ENCODE measurements around the gene SYT7.

The SYT7 gene

DNA sequence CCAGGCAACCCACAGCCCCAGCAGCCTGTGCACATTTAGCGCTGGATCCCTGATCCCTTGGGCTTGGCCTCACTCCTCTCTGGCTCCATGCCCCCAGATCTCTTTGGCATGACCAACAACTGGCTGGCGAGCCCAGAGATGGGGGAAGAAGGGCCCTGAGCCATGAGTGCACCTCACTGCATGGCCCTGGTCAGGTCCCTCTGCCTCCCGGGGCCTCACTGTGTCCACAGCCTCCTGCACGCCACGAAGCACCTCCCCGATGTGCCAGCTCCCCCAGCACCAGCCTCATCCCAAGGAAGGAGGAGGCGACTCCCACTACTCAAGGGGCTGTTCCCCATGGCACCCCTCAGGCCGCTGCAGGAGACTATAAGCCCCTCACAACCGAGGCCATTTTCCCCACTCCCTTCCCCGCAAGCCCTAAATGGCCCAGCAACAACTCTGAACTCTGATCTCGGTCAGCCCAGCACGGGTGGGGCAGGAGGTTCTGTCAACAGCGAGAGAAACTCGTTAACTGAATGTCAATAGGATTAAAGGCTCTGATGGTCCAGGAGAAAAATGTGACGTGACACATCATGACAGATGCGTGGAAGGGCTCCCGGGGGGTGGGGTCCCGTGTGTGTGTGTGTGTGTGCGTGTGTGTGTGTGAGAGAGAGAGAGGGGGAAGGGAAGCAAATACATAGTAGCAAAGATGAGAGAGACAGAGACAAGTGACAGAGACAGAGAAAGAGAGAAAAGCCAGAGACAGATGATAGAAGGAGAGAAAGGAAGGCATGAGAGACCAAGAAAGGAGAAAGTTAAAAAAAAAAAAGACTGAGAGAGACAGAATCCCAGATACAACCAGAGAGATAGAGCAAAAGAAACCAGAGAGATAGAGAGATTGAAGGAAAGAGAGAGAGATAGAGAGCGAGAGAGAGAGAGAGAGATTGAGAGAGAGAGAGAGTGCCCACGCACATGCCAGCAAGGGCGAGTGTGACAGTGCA, 28.4 kb upstream of the SYT7 start:
- no peak for DNase-seq

DNA sequence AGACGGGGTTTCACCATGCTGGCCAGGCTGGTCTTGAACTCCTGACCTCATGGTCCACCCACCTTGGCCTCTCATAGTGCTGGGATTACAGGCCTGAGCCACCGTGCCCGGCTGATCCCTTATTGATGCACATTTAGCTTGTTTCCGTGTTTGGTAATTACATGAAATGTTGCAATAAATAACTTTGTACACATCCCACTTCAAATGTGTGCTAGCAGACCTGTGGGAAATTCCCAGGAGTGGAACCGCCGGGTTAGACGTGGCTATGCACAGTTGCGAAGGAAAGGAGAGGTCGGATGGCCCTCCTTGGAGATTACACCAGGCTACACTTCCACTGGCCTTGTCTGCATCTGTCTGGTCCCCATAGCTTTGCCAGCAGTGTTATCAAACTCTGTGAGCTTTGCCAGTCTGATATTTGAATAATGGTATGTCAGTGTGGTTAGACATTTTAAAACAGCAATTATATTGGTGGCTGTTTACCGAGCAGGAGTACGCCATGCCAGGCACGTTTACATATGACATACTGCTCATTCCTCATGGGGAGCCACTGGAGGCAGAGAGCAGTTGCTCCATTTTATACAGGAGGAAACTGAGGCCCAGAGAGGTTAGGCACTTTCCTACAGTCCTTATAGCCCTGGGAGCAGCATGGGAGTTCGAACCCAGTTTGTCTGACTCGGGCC, 27.2 kb upstream of the SYT7 start:
- DNase-seq = no peak

DNA sequence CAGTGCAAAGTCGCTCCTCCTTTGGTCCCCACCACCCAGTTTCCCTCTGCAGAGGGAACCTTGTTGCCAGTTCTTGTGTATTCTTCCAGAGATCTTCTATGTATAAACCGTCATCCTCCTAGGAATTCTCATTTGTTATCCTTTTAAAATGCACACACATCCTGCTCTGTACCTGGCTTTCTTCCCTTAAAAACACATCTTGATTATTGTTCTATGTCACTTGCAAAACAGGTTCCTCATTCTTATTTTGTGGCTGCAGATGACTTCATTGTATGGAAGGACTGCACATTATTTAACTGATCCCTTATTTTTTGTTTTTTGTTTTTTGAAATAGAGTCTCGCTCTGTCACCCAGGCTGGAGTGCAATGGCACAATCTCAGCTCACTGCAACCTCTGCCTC, 26.6 kb upstream of the SYT7 start:
- DNase-seq = no peak

DNA sequence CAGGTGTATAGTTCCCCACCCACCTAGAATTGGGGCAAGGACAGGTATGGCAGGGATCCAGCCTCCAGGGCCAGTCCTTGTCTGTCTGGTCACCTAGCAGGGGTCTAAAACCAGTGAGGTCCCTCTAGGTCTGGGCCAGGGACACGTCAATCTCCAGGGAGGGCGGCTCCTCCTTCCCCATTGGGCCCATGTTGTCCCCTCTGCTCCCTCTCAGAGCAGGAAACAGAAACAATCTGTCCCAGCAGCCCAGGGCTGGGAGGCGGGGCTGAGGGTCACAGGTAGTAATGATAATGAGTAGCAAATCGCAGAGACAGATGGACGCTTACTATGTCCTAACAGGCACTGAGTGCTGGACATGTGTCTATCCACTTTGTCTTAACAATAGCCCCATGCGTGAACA, 22.8 kb upstream of the SYT7 start:
- no peak for DNase-seq

DNA sequence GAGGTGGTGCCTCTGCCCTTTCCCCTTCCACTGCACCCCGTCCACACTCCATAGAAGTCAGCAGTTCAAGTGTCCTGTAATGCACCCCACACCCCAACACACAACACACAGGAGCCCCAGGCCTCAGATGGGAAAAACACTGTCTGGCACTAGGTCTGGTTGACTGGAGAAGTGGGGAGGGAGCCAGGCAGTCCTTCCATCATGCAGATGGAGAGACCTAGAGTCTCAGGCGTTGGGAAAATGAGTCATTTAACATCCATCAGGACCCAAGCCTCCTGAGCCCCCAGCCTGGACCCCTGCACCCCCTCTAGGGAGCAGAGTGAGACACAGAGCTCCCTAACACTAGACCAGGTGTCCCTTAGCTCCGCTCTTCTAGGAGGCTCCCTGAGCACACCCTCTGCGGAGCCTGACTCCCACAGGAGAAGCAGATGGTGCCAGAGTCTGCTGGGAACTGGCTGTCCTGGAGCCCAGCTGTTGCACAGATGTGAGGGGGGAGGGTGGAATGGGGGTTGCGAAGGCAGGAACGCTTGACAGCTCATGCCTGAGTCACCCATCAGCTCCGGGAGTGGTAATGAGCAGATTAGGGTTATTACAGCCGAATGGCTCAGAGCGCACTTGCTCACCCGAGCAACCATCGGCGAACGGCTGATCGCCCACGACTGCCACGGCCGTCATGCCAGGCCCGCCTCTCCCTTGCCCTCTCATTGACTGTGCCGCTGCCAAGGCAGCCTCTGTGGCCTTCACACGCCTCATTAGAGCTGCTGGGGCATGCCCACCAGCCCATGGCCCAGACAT, 22.1 kb upstream of the SYT7 start:
- DNase-seq = peak; percentile 59

DNA sequence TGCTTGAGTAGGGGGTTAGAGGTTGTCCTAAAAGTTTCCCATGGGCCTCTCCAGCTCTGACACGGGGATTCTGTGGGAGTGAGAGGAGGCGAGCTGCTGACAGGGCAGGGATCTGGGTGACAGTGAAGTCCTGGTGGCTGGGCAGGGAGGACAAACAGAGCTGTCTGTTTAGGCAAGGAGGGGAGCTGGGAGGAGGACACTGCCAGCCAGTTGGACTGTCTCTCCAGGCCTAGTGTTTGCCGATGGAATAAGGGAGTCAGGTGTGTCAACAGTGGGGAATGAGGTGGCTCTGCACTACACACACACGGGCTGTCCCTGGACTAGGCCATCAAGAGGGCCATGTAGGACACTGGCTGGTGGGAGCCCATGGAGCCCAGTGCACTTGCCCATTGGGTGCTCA, 20.6 kb upstream of the SYT7 start:
- DNase-seq = no peak

DNA sequence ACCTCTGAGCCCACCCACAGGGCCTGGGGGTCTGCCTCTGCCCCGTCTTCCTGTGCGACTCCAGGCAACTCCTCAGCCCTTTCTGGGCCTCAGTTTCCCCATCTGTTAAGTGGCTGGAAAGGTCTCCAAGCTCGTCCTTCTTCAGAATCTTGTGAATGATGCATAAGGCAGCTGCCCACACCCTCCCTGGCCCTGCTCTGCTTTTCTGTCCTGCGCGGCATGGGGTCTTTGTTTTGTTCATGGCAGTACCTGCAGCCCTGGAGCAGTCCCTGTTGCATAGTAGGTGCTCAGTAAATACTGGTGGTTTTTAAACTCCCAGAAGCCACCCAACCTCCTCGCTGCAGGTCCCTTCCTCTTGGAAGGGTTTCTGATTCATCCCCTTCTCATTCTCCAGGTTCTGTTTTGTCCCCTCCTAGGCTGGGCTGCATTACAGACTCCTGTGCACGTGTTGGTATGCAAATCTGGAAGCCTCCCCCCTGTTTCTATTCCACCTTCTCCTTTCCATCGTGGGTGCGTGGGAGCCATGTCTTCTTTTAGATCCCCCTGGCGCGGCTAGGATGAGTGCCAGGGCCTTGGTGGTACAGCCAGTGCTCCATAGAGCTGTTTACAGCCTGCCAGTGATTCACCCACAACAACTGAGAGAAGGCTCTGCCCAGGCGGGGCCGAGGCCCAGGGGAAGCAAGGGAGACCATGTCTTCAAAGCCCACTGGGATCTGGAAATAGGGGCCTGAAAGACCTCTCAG, 19.3 kb upstream of the SYT7 start:
- no peak for DNase-seq

DNA sequence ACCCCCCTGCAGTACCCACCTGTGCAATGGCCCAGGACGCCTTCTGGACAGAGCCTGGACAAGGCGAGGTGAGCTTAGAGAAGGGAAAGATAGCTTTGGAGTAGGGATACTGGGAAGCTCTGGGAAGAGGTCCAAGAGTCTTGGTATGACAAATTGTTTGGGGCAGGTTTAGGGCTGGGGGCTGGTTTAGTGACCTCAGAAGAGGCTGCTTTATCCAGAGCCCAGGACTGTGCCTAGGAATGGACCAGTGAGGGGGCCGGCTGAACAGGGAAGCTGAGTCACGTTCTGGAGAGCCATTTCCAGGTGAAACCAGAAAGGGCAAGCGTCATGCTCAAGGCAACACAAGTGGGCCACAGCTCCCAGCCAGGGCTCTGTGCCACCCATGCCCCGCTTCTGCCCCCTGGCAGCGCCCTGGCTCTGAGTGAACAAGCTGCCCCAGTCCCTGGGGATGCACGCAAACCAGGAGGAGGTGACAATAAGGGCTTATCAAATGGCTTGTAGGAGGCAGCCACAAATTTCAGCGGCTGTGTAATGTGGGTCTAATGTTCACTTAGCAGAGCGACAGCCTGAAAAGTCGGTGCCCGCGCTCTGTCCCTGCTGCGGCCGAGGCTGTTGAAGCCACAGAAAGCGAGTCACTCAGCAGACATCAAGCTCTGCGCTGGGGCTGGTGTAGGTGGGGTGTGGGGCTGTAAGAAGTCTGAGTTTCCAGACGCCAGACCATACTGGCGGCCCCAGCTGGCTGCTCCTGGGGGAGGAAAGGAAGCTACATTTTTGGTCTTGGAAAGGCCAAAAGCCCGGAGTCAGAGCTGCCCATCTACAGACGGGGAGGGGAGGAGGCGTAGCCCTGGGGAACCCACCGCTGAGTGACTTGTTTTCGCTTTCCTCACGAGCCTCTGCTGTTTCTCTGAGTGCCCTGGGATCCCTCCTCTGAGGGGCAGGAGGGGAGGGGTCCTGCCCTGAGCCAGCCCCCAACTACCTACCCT, 18.3 kb upstream of the SYT7 start:
- no peak for DNase-seq

DNA sequence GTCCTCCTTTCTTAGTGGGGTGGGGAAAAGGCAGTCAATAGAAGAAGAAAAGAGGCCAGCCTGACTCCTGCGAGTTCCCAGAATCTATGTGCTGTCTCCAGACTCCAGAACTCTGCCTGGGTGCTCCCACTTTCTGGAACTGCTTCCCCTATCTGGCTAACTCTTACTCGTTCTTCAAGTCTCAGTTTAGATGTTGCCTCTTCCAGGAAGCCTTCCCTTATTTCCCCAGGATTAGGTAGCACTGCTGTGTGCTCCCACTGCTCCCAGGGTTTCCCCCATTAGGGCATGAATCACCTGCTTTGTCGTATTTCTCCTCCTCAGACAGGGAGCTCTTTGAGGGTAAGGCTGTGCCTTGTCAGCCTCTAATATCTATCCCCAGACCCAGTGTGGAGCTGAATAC, 17.5 kb upstream of the SYT7 start:
- DNase-seq = no peak

DNA sequence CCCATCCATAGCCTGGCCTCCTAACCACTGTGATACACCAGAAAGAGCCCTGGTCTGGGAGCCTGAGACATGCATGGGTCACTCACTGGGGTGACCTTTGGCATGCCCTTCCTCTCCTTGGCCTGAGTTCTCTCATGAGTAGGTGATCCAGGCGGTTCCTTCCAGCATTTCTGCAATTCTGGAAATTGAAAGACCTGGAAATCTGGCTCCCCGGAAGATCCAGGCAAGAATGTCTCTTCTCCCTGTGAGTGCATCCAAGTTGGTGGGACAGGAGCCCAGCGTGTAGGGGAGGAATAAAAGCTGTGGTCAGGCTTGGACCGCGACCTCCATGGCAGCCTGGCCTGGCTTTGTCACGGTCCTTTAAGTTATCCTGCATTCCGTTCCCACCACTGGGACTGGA, 16.1 kb upstream of the SYT7 start:
- DNase-seq = no peak

DNA sequence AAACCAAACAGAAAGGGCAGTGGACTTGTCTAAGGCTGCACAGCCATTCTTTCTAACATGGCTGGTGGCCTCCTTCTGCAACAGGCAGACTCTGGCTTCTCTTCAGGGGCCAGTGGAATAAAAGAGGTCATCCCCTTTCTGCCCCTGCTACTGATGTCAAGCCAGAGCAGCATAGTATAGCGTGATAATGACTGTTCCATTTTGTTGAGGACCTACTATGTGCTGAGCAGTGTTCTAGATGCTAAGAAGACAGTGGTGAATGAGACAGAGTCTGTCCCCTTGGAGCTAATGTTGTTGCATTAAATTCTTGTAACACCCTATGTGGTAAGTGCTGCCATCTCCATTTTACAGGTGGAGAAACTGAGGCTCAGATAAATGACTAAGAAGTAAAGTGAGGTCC, 15.7 kb upstream of the SYT7 start:
- no peak for DNase-seq

DNA sequence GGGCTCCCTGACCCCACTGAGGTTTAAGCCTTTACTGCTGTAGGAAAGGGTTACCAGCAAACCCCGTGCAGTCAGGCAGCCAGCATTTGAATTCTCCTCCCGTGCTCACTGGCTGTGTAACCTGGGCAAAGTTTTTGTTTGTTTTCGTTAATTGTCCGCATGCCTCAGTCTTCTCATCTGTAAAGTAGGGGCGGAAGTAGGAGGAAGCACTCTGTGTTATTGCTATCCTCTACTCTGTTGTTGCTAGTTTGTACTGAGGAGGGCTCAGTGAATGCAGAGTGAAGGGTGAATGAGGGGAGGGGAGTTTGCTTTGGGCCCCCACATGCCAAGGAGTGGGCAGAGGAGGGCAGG, 14.0 kb upstream of the SYT7 start:
- DNase-seq = no peak

DNA sequence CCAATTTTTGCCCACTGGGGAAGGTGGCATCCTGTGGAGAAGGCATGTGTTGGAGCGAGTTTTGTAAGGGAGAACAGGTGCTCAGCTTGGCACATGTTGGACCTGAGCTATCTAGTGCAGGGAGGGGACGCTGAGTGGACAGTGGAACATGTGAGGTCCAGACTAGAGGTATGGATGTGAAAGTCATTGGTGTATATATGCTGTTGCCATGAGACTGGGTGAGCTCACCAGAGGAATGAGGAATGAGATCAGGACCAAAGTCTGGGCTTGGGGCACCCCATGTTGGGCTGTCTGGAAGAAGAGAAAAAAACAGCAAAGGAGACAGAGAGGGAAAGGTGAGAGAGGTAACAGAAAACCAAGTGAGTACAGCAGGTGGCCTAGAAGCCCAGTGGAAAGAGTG, 12.3 kb upstream of the SYT7 start:
- DNase-seq = no peak

DNA sequence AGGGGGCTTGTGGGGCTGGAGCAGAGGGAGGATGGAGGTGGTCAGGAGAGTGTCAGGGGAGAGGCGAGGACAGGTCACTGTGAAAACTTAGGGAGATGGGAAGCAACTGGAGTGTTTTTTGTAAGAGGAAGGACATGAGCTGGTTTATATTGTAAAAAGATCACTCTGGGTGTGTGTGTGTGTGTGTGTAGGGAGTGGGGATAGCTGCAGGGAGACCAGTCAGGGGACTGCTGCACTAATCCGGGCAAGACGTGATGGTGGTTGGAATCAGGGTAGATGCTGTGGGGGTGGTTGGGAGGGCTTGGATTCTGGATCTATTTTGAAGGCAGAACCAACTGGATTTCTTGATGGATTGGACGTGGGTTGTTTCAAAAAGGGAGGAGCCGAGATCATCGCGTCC, 11.3 kb upstream of the SYT7 start:
- no peak for DNase-seq

DNA sequence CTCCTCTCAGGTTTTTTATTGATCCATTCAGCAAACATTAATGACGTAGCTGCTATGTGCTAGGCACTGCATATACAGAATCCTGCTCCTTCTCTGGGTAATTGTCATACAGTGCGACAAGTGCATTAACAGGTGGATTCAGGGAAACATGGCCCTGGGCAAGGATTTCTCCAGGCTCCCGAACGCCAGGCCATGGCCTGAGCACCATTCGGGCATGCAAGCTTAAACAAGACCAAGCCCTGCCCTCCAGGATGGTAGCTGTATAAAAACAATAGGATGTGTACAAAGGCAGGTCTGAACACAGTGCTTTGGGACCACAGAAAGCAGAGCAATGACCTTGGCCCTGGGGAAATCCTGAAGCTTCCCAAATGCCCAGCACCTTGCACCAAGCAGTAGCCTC, 9.1 kb upstream of the SYT7 start:
- no peak for DNase-seq

DNA sequence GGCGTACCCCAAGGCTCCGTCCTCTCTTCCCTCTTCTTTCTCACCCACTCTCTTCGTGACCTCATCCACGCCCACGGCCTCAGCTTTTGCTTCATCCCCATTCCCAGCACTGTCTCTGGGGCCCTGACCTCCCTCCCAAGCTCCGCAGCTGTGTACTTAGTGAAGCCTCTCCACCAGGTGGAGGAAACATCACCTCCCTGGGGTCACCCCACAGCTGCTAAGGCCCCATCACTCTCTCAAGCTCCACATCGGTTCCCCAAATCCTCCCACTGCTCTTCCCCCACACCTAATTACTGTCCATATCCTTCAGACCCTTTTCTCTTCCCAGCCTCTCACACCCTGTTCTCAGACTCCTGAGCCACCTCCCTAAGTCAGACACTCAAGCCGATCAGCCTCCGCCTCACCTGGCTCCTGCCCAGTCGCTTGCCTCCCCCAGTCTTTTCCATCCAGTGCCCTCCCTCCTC, 7.9 kb upstream of the SYT7 start:
- no peak for DNase-seq

DNA sequence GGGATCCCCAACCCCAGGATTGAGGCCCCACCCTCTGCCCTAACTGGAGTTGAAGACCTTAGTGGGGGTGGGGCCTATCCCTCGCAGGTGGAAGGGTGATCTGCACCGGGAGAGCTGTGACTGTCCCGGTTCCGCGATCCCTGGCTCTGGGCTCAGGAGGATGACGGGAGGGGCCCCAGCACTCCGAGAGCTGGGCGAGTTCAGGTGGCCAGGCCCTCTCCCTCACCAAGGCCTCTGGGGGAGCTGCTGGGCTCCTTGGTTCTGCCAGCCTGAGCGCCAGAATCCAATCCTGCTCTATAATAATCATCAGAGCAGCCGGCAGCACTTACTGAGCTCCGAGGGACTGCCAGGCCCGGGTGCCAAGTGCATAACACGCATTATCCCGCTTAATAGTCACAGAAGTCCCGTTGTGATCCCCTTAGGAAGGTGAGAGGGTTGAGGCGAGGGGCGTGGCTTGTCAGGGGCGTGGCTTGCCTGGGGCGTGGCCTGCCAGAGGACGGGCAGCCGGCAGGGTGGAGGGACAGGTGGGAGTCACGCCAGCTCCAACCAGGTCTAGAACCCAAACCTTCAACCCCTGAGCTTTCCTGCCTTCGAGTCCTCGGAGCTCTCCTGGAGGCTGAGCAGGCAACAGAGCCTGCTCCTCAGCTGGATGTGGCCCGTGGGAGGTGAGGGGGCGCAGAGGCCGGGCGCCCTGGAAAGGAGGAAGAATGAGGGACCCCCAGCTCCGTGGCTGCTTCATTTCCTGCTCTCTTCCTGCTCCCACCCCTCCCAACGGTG, 7.3 kb upstream of the SYT7 start:
- DNase-seq = no peak

DNA sequence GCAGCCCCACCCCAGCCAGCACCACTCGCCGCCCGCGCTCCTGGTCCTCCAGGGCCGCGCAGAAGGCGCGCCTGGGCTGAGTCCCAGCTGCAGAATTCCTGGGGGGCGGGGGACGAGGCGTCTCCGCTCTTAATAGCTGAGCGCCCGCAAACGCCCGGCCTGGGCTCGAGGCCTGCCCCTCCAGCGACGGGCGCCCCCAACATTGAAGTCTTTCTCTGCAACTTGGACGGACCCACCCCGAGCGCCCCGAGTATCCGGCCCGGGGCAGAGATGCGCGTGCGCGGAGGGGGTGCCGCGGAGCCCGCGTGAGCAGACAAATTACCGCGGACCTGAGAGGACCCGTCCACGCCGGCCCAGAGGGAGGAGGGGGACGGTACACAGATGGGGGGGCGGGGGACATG, 6.7 kb upstream of the SYT7 start:
- no peak for DNase-seq

DNA sequence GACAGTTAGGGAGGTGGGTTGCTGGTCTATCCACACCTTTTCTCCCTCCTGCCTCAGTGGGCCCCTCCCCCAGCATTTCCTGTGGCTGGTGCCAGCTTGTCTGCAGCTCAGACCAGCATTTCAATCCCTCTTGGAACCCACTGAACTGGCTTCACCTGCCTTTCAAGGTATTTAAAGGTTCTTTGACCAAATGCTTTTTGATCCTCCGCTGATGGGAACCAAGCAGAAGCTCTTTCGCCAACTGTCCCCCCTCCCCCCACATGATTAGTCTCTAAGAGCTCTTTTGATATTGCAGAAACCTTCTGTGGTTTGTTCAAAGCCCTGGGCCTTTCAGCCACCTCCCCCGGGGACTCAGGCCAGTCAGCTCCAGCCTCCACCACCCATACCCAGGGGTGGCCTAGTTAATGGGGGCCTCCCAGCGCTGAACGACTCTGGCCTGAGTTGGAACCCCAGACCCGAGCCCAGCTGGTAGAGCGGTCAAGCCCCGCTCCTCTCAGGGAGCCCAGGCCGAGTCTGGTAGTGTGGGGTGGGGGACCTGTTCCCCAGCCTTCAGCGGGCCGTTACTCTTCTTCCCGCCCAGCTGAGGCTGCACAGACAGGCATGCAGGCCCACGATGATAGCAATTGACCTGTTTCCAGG, 6.0 kb upstream of the SYT7 start:
- no peak for DNase-seq

DNA sequence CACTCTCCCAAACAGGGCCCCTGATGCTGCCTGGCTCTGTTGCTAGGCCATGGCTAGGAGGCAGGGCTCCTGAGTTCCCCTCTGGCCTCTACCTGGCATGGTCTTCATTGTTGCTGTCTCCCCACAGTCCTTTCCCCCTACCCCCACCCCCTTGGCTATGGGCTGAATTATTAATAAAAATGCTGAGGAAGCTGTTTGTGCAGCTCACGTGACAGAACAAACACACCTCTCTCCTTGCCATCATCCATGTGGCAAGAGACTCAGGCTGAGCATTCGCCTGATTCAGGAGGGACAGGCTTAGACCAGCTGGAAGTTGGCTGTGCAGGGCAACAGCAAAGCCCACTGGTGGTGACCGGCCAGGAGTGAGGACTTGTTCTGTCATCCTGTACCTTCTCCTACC, 4.2 kb upstream of the SYT7 start:
- DNase-seq = no peak

Data from MV-4-11 (cell line).